Muscle of leg (tissue), 11 donors: ENCODE measurements around the gene ZNF600. TPM values are rescaled to one million over a fixed set of nuclear protein-coding genes. Genes with fewer than 3 reads are reported as not detected.
"Not testable (repeated sequence)": the region's sequence is repeated elsewhere in the genome, so short reads cannot be mapped to it uniquely, and the experiment has no call there.

ENCODE experiments used
- DNase-seq: peaks from one replicate; pipeline ENCODE4 v3.0.0; 2013
- H3K27ac ChIP-seq: one replicate; pipeline ENCODE4 v1.5.1; 2013; ENCODE audit warnings: mild to moderate bottlenecking, low read length, control low read depth
- H3K27me3 ChIP-seq: one replicate; pipeline ENCODE4 v1.6.1; 2013; ENCODE audit warnings: low read length; ENCODE audit not compliant: control insufficient read depth, insufficient read depth
- H3K36me3 ChIP-seq: one replicate; pipeline ENCODE4 v1.6.1; 2013; ENCODE audit warnings: low read length; ENCODE audit not compliant: control insufficient read depth, insufficient read depth
- H3K4me1 ChIP-seq: one replicate; pipeline ENCODE4 v1.6.1; 2013; ENCODE audit warnings: low read length; ENCODE audit not compliant: control insufficient read depth, insufficient read depth
- H3K4me3 ChIP-seq: one replicate; pipeline ENCODE4 v1.5.1; 2013; ENCODE audit warnings: low read length, control low read depth
- H3K9me3 ChIP-seq: replicated peaks from 2 replicates; pipeline ENCODE4 v1.6.1; 2013; ENCODE audit warnings: low read depth, low read length; ENCODE audit not compliant: control insufficient read depth
- WGBS: methylation state at CpG from one replicate; pipeline ENCODE4 v1.1.5; 2013; ENCODE audit warnings: missing lambda C conversion rate; ENCODE audit not compliant: insufficient coverage; 5-methylcytosine and 5-hydroxymethylcytosine counted together
- polyA plus RNA-seq, 8 donors: library from polyadenylated mRNA; unstranded; fragments of 120-200 nt; gene quantifications; one replicate each; pipeline versions ENCODE4 v1.2.1 to v1.2.3, GENCODE V29; 2013; ENCODE audit warnings: inconsistent platforms in 1 of 8, low replicate concordance in 1 of 8; ENCODE audit not compliant: insufficient read length in 8 of 8, insufficient read depth in 1 of 8
- total RNA-seq: library from RNA; stranded (reverse); fragments of 120-200 nt; gene quantifications from one replicate; pipeline ENCODE4 v1.2.4, GENCODE V29; 2013

ZNF600 gene
- total and polyA plus RNA-seq, 9 donors = 1.4 to 4.7 (median 2.8) TPM

DNA sequence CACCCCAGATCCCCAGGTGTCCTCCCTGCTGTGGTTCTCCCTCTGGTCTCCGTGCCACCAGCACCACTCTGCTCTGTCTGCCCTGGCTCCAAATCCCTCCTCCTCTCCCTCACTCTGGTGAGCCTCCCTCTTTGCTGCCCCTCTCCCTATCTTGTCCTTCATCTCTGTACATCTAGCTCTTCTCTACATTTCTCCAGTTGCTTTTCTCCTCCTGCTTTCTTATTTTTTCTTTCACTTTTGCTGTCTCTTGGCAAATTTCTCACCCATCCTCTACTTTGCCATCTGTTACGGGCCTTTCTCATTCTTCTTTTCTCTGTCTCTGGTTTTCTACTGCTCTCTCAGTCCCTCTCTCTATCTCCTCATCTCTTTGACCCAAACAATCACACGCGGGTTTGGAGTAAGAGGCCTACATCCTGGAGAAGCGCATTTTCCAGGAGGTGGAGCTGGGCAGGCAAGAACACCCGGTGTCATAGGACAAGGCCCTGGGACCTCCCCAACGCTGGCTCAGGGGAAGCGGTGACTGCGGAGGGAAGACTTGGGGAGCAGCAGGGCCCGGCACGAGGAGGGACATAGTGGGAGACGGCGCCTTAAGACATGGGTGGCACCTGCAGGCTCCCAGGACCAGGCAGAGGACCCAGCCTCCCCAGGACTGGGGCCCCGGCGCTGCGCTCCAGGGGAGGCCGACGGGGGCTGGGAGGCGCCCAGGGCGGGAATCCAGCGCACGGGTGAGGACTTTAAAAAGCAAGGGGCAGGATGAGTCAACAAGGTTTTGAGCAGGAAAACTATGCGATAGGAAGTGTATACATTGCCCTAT, 61.7 kb downstream of the ZNF600 start:
- no peak for DNase-seq
- 88% methylated on average over 22 of the region's 23 CpGs for WGBS
- H3K4me3 ChIP-seq = no peak overlapping the region
- H3K27ac ChIP-seq = no peak overlapping the region
- no peaks in the 10 kb centered on the region for H3K4me1 ChIP-seq
- H3K36me3 ChIP-seq = peaks cover 35% of the 10 kb centered on the region
- no peaks in the 10 kb centered on the region for H3K27me3 ChIP-seq
- no peaks in the 10 kb centered on the region for H3K9me3 ChIP-seq

DNA sequence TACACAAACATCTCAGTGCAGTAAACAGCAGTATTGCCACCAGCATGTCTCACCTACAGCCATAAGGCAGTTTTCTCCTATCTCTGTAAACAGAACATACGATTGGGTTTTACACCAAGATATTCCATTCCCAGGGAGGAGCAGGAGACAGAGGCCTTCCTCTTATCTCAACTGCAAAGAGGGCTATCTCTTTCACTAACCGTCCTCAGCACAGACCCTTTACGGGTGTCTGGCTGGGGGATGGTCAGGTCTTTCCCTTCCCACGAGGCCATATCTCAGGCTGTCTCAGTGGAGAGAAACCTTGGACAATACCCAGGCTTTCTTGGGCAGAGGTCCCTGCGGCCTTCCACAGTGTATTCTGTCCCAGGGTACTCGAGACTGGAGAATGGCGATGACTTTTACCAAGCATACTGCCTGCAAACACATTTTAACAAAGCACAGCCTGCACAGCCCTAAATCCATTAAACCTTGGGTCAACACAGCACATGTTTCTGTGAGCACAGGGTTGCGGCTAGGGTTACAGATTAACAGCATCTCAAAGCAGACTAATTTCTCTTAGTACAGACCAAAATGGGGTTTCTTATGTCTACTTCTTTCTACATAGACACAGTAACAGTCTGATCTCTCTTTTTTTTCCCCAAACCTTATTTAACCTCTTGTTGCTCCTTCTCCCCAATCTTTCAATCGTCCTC, 62.5 kb downstream of the ZNF600 start:
- not testable (repeated sequence) for H3K4me3 ChIP-seq, H3K4me1 ChIP-seq, DNase-seq, H3K27me3 ChIP-seq, H3K27ac ChIP-seq, H3K9me3 ChIP-seq
- 48% methylated on average over 6 of the region's 9 CpGs for WGBS
- peaks cover 35% of the 10 kb centered on the region for H3K36me3 ChIP-seq

DNA sequence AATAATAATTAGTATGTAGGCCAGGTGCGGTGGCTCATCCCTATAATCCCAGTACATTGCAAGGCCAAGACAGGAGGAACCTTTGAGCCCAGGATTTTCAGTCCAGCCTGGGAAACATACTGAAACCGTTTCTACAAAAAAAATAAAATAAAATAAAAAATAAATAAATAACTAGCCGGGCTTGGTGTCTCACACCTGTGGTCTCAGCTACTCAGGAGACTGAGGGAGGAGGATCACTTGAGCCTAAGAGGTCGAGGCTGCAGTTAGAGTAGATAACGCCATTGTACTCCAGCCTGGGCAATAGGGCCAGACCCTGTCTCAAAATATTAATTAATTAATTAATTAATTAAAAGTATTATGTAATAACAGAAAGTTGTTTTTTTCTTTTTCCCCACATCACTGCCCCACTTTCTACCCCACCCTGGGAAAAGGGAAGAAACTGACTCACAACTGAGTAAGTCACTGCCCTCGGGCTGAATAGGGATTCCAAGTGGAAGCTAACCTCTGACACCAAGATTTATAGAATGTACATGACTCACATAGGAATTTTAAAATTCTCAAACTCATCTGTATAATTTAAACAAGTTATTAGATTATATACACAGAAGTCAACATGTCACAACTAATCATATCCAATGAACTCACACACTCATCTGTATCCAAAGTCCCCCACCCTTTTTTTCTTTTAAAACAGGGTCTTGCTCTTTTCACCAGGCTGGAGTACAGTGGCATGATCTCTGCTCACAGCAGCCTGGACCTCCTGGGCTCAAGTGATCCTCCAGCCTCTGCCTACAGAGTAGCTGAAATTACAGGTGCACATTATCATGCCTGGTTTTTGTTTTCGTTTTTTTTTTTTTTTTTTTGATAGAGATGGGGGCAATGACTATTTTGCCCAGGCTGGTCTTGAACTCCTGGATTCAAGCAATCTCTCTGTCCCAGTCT, 64.3 kb downstream of the ZNF600 start:
- Histone ChIP-seq H3K4me3 (no peak overlapping the region), H3K27ac (no peak overlapping the region), H3K36me3 (peaks cover 25% of the 10 kb centered on the region), H3K4me1 (no peaks in the 10 kb centered on the region), H3K27me3 (no peaks in the 10 kb centered on the region), H3K9me3 (no peaks in the 10 kb centered on the region)
- no CpG with 5 or more reads among the region's 7 CpGs for WGBS
- DNase-seq = no peak

DNA sequence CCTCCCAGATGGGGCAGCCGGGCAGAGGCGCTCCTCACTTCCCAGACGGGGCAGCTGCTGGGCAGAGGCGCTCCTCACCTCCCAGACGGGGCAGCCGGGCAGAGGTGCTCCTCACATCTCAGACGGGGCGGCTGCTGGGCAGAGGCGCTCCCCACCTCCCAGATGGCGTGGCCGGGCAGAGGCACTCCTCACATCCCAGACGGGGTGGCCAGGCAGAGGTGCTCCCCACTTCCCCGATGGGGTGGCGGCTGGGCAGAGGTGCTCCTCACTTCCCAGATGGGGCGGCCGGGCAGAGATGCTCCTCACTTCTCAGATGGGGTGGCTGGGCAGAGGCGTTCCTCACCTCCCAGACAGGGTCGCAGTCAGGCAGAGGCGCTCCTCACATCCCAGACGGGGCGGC, 66.0 kb downstream of the ZNF600 start:
- H3K4me1 ChIP-seq, H3K4me3 ChIP-seq, H3K27me3 ChIP-seq, DNase-seq, H3K27ac ChIP-seq, H3K9me3 ChIP-seq: not testable (repeated sequence)
- H3K36me3 ChIP-seq = peaks cover 20% of the 10 kb centered on the region
- WGBS = 97% methylated on average over 21 of the region's 21 CpGs

DNA sequence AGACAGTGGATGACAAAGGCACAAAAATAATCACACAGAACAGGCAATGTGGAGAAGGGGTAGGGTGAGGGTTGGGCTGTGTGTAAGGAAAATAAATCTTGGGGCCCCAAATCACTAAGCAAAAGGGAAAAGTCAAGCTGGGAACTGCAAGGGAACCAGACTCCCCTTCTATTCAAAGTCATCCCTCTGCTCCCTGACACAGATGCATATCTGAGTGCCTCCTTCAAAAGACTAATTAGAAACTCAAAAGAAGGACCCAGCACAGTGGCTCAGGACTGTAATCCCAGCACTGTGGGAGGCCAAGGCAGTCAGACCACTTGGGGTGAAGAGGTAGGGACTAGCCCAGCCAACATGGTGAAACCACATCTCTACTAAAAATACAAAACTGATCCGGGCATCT, 70.1 kb downstream of the ZNF600 start:
- no peaks in the 10 kb centered on the region for H3K27me3 ChIP-seq
- peaks cover 16% of the 10 kb centered on the region for H3K36me3 ChIP-seq
- no peak for DNase-seq
- no peak overlapping the region for H3K27ac ChIP-seq
- no CpG with 5 or more reads among the region's 1 CpG for WGBS
- no peak overlapping the region for H3K4me3 ChIP-seq
- H3K9me3 ChIP-seq = no peaks in the 10 kb centered on the region
- H3K4me1 ChIP-seq = no peaks in the 10 kb centered on the region

DNA sequence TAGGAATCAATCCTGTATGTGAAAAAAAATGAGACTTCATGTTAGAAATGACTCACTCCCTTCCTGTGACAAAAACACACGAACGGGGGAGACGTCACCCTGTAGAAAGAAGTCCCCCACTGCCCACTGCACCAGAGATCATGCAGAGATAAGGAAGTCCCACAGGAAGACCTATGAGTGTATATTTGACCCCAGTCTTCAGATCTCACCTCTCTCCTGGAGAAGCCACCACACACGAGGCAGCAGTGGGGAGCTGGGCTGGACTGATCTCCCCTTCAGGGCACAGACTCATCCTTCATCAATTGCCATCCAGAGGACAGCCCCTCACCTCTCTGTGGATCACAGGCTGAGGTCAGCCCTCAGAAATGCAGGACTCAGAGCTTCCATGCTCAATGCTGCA, 70.7 kb downstream of the ZNF600 start:
- no CpG with 5 or more reads among the region's 4 CpGs for whole genome bisulfite sequencing
- not testable (repeated sequence) for H3K27me3 ChIP-seq, H3K4me3 ChIP-seq, DNase-seq, H3K9me3 ChIP-seq, H3K27ac ChIP-seq, H3K4me1 ChIP-seq
- H3K36me3 ChIP-seq = peaks cover 18% of the 10 kb centered on the region

DNA sequence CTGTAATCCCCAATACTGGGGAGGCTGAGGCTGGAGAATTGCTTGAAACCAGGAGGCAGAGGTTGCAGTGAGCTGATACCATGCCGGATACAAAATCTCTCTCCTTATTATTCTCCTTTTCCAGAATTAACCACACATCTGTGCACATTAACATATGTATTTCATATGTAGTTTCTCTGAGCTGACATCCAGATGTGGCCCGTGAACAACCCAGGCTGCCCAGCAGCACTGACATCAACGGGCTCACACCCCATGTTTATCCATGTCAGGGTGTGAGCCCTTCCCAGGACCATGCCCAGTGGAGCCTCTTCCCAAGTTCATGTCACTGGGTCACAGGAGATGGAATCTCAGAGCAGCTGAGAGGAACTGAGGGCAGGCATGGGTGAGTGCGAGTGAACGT, 71.3 kb downstream of the ZNF600 start:
- not testable (repeated sequence) for H3K4me1 ChIP-seq, H3K27ac ChIP-seq, DNase-seq, H3K9me3 ChIP-seq, H3K27me3 ChIP-seq, H3K4me3 ChIP-seq
- no CpG with 5 or more reads among the region's 5 CpGs for WGBS
- peaks cover 17% of the 10 kb centered on the region for H3K36me3 ChIP-seq

Other genes with a start within 250 kb of the ZNF600 start
- gene ZNF701, start 216.5 kb downstream of the ZNF600 start, total RNA-seq = 12.5 TPM
- 10 to 100 TPM in 1 of 8 donors, 1 to 10 TPM in 7; 6.4 to 10.7 (median 8.4) TPM for gene ZNF701, start 216.5 kb downstream of the ZNF600 start, polyA plus RNA-seq
- gene ZNF83, start 148.4 kb downstream of the ZNF600 start, total RNA-seq = 45.7 TPM
- gene ZNF83, start 148.4 kb downstream of the ZNF600 start, polyA plus RNA-seq = 10 to 100 TPM; 25.6 to 53.9 (median 36.5) TPM
- 9.0 TPM for gene ZNF611, start 51.7 kb downstream of the ZNF600 start, total RNA-seq
- gene ZNF611, start 51.7 kb downstream of the ZNF600 start, polyA plus RNA-seq = 10 to 100 TPM in 1 of 8 donors, 1 to 10 TPM in 7; 4.9 to 10.5 (median 6.8) TPM
- gene ZNF28, start 34.8 kb upstream of the ZNF600 start, total RNA-seq = 14.9 TPM
- gene ZNF28, start 34.8 kb upstream of the ZNF600 start, polyA plus RNA-seq = 10 to 100 TPM in 1 of 8 donors, 1 to 10 TPM in 7; 4.6 to 11.8 (median 8.3) TPM
- 19.9 TPM for gene ZNF468, start 70.8 kb upstream of the ZNF600 start, total RNA-seq
- gene ZNF468, start 70.8 kb upstream of the ZNF600 start, polyA plus RNA-seq = 10 to 100 TPM; 13.8 to 21.9 (median 16.7) TPM
- 14.8 TPM for gene ZNF320, start 110.8 kb upstream of the ZNF600 start, total RNA-seq
- gene ZNF320, start 110.8 kb upstream of the ZNF600 start, polyA plus RNA-seq = 10 to 100 TPM in 6 of 8 donors, 1 to 10 TPM in 2; 8.3 to 29.4 (median 11.7) TPM
- gene ZNF888, start 136.6 kb upstream of the ZNF600 start, total RNA-seq = 3.4 TPM
- 1 to 10 TPM; 1.9 to 4.2 (median 3.0) TPM for gene ZNF888, start 136.6 kb upstream of the ZNF600 start, polyA plus RNA-seq
- gene ZNF816, start 176.1 kb upstream of the ZNF600 start, total RNA-seq = 10.7 TPM
- 1 to 10 TPM; 5.8 to 7.3 (median 6.3) TPM for gene ZNF816, start 176.1 kb upstream of the ZNF600 start, polyA plus RNA-seq
- gene ERVV-1, start 227.1 kb upstream of the ZNF600 start, total RNA-seq = 0.04 TPM
- gene ERVV-1, start 227.1 kb upstream of the ZNF600 start, polyA plus RNA-seq = under 1 TPM in 3 of 8 donors, not detected in 5; 0.07 to 0.08 (median 0.08) TPM